GM10847 (cell line): ENCODE measurements around the gene BPIFB4.

Experiments used
- POLR2A ChIP-seq: IDR thresholded peaks from 2 replicates; pipeline ENCODE4 v1.6.1; 2011; ENCODE audit not compliant: insufficient read length; ENCODE audit errors: extremely low read depth

BPIFB4 gene

DNA sequence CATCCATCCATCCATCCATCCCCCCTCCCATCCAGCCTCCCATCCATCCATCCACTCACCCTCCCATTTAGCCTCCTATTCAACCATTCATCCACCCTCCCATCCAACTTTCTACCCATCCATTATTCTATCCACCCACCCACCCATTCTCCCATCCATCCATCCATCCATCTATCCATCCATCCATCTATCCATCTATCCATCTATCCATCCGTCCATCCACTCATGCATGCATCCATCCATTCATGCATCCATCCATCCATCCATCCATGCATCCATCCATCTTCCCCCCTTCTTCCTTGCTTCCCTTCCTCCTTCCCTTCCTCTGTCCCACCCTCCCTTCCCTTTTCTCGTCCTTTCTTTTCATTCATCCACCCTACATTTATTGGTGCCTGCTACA, 4.8 kb upstream of the BPIFB4 start:
- TF ChIP-seq POLR2A = no peak

DNA sequence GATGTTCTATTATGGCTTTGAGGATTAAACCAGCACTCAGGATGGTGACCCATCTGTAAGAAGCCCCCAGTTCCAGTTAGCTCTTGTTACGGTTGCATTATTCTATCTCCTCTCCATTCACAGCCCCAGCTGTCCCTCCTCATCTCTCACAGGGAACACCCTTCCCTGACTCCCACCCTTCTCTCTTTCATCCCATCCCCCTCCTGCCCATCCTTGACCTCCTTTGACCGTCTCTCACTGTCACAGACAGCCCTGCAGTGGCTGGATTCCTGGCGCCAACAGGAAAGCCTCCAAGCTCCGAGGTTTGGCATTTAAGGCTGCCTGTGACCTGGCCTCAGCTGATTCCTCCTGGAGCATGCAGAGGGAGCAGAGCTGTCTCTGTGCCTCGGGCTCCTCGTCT, 4.2 kb upstream of the BPIFB4 start:
- no peak for TF ChIP-seq POLR2A

DNA sequence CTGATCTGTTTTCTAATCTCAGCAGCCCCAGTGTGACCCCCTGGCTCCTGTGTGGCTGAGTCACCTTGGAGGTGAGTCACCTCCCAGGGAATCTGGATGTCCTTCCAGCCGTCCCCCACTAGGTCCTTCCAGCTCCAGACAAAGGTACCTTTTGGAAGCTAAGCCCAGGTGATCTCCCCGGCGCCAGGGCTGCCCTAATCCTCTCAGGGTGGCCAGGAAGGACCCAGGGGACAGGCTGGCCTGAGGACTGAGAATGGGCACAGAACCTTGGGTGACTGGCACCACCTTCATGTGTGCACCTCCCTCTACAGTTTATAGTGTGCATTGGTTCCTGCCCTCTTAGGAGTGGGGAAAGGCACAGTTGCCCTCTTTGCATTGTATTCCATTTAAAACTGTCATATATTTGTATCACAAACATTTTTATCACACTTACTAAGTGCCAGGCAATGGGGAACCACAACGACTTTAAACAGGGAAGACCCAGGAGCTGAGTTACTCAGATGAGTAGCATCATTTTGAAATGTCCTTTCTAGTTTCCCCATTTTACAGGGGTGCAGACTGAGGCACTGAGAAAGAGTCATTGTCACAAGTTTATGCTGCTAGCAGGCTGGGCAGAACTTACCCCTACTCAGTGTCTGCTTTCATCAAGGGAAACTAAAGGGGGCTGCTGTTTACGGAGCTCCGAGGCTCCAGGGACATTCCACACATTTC, 2.6 kb upstream of the BPIFB4 start:
- TF ChIP-seq POLR2A = no peak

DNA sequence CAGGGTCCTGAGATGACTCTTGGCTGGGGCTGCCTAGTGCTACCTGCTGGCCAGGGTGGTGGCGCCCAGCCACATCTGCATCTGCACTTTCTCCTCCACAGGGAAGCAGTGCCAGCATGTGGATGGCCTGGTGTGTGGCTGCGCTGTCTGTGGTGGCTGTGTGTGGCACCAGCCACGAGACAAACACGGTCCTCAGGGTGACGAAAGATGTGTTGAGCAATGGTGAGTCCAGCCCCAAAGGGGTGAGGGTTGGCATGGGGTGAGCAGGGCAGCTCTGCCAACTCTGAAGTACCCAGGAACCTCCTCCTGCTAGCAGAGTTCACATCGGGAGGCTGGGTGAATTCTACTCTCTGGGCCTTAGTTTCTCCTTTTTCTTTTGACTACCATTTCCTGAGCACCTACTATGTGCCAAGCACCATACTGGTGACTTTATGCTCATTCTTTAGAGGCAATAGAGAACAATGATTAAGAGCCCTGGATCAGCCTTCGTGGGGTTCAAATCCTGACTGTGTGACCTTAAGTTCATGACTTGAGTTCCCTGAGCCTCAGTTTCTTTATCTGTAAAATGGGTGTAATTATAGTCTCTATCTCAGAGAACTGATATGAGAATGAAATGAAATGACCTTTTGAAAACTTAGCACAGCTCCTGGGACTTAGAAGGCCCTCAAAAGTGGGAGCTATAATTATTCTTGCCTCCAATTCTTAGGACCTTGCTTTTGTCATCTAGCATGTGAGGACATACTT, 2.1 kb downstream of the BPIFB4 start:
- no peak for TF ChIP-seq POLR2A

DNA sequence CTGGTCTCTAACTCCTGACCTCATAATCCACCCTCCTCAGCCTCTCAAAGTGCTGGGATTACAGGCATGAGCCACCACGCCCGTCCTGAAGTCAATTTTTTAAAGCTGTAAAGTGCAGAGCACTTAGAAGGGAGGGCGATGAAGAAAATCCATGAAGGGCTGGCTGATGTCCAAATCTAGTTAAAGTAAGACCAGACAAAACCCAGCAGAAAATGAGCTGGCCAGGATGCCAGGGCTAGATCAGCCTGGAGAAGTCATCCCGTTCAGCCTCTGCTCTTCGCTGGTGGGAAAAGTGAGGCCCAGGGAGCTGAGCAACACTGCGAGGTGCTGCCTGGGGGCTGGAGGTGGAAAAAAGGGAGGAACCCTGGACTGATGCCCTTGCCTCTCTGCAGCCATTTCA, 3.1 kb downstream of the BPIFB4 start:
- no peak for TF ChIP-seq POLR2A

DNA sequence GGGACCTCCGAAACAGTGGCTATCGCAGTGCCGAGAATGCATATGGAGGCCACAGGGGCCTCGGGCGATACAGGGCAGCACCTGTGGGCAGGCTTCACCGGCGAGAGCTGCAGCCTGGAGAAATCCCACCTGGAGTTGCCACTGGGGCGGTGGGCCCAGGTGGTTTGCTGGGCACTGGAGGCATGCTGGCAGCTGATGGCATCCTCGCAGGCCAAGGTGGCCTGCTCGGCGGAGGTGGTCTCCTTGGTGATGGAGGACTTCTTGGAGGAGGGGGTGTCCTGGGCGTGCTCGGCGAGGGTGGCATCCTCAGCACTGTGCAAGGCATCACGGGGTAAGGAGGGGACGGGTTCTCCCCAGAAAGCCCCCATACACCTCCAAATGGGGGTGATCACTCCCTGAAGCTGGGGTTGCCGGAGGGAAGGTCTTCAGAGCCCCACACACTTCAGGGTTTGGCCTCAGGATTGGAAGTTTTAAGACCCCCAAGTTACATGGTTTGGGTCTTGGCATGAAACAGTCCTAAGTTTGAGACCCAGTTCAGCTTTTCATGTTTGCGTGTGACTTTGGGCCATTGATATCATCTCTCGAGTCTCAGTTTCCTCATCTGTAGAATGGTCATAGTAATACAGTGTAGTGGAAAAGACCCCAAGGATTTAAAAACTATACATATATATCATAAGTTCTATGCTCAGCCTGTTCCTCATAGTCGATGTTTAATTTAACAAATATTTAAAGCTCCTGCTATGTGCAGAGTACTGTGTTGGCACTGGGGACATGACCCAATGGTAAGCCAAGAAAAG, 4.3 kb downstream of the BPIFB4 start:
- TF ChIP-seq POLR2A = no peak

DNA sequence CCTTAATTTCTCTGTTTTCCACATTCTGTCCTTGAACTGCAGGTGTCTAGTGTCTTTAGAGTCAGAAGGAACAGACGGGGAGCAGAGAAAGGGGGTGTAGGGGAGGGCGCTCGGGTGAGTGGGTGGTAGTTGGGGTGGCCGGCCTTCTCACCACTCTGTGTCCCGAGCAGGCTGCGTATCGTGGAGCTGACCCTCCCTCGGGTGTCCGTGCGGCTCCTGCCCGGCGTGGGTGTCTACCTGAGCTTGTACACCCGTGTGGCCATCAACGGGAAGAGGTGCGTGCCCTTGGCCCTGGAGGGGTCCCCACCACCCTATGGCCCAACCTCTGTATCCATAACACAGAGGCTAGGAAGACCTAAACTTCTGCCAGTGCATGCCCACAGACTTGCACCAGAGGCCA, 5.3 kb downstream of the BPIFB4 start:
- TF ChIP-seq POLR2A = no peak

DNA sequence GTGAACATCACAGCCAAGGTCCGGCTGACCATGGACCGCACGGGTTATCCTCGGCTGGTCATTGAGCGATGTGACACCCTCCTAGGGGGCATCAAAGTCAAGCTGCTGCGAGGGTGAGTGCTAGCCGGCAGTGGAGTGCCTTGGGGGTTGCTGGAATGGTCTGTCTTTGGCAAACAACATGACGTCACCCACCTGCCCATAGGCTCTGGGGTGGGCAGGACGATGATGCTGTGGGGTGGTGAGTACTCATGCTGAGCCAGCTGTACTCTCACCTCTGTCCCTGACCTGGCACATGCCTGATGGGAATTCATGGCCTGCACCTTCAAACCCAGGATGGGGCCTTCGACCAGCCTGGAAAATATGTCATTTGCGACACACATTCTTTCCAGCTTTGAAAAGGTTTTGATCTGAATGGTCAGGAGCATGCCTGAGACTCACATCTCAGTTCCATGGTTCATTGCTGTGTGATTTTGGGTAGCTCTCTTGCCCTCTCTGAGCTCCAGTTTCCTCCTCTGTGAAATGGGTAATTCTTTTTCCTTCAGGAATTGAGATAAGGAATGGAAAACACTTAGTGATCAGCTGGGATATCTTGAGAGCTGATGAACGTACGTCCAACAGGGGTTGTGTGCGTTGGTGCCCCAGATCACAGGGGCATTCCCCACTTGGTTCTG, 6.7 kb downstream of the BPIFB4 start:
- TF ChIP-seq POLR2A = no peak

DNA sequence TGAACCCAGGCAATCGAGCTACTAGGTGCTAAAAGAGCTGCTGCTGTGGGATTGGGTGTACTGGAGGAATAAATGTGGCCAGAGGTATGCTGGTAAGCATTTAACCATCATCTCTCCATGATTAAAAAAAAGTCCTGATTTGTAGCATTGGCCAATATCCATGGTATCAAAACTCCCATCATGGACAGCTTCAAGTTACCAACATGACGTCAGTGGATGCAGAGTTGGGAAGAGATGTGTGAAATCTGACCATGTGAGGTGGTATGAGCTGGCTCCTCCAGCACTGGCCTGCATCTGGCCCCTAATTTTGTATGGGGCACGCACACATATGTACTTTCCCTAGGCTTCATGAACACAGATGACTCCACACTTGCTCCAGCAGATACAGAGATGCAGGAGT, 11.7 kb downstream of the BPIFB4 start:
- no peak for TF ChIP-seq POLR2A

DNA sequence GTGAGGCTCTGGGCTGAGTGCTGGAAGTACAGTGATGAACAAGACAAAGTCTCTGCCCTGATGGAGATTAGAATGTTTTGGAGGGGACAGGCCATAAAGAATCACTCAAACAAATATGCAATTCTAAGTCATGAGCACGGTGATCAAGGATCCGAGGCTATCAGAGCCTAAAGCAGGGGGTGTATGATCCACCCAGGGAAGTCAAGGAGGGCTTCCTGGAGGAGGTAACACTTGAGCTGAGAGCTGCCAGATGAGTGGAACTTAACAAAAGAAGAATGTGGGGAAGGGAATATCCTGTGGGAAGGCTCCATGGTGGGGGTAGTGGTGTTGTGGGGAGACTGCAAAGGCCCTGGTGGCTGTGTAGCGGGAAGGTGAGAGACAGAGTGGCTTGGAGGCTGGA, 12.2 kb downstream of the BPIFB4 start:
- no peak for TF ChIP-seq POLR2A

DNA sequence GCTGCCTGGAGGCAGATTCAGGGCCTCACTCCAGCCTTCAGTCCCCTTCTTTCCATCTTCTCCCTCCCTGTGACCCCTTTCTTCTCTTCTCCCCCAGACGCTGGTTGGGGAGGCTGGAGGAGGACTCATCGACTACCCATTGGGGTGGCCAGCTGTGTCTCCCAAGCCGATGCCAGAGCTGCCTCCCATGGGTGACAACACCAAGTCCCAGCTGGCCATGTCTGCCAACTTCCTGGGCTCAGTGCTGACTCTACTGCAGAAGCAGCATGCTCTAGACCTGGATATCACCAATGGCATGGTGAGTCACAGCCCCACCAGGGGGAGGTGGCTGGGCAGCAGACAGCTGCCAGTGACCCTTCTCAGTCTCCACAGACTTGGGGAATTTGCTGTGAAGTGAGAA, 12.9 kb downstream of the BPIFB4 start:
- no peak for TF ChIP-seq POLR2A

DNA sequence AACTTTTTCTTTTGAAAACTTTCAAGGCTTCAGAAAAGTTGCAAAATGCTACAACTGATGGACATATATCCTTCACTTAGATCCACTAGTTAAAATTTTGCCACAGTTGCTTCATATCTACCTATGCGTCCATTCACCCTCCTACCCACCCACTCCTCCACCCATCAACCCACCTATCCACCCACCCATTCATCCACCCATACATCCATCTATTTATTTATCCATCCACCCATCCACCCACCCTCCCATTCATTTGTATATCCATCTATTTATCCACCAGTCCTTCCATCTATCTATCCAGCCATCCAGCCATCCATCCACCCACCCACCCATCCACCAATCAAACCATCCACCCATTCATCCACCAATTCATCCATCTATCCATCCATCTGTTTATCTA, 13.6 kb downstream of the BPIFB4 start:
- no peak for TF ChIP-seq POLR2A

DNA sequence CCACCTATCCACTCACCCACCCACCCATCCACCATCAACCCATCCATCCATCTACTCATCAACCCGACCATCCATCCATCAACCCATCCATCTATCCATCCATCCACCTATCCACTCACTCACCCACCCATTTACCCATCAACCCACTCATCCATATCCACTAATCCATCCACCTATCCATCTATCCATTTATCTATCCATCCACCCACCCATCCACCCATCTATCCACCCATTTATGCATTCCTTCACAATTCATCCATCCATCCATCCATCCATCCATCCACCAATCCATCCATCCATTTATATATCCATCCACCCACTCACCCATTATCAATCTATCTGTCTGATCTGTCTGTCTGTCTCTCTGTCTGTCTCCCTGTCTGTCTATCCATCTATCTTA, 14.1 kb downstream of the BPIFB4 start:
- no peak for TF ChIP-seq POLR2A

DNA sequence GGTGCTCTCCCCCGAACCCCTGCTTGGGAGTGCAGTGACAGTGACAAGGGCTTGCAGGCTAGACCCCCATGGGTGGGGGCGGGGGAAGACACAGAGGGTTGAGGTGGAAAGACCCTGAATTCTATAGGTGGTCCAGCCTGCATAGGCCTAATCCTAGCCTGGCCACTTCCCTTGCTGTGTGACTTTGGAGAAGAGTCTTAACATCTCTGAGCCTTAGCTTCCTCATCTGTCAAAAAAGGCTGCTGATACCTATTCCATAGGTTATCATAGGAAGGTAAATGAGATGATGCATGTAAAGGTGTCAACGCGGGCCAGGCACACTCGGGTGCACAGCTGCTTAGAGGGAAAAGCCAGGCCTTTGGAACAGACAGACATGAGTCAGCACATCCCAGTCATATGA, 15.8 kb downstream of the BPIFB4 start:
- no peak for TF ChIP-seq POLR2A

DNA sequence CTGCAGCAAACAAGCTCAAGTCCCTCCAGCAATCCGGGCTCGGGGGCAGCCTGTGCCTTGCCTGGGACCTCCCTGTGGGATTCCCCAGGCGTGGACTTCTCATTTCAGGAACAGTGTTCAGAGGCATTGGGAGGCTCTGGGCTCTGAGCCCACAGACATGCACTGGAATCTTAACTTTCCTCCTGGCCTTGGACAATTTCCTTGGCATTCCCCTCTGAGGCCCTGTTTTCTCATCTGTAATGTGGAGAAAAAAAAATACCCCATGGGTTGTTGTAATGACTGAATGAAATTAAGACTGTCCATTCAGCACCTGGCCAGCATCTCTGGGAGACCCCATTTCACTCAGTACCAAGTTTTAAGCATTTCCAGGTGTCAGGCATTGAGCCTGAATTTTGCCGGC, 17.6 kb downstream of the BPIFB4 start:
- no peak for TF ChIP-seq POLR2A

DNA sequence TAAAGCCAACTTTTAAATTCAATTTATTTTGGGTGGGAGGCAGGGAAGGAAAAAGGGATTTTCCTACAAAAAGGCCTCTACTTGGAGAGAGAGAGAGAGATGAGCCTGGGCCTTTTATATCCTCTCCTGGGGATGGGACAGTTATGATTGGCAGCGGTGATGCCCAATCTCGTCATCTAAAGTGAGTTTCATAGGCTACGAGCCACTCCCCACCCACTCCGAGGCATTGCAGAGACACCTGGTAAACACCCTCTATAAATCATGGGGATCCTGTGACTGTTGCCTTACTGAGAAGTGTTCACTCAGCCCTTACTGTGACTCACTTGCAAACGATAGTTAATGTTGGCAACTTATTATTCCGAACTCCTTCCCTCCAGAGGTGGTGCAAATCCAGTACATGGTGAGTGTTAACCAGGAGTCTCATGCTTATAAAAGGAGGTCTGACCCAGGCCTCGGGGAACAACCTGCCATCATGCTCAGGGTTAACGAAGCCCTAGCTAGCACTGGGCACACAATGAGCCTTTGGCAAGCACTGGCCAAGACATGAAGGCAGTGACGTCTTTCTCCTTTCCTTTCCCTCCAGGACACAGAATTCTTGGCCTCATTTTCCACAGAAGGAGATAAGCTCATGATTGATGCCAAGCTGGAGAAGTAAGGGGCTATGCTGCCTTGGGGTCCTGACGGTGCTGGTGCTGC, 20.5 kb downstream of the BPIFB4 start:
- no peak for TF ChIP-seq POLR2A

DNA sequence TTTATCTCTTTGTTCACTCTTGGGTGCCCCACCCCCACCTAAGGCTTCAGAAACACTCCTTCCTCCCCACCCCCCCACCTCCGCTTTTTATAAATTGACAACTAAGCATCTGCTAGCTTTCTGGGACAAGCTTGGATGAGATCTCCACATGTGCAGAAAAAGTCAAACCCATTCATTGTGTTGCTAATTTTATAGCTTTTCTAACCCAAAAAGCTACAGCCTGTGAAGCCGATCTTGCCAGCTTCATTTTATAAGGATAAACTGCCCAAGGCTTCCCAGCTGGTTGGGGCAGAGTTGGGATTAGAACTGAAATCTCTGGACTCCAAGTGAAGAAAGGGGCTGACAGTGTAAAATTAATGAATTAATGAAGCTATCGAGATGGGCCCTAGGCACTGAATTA, 24.1 kb downstream of the BPIFB4 start:
- no peak for TF ChIP-seq POLR2A
